ENCODE measurements around the gene RFX2.
A peak's percentile ranks its signal among the peaks of the same experiment; 100 is the strongest.
"Not testable (repeated sequence)": the region's sequence is repeated elsewhere in the genome, so short reads cannot be mapped to it uniquely, and the experiment has no call there.

Gene RFX2

DNA sequence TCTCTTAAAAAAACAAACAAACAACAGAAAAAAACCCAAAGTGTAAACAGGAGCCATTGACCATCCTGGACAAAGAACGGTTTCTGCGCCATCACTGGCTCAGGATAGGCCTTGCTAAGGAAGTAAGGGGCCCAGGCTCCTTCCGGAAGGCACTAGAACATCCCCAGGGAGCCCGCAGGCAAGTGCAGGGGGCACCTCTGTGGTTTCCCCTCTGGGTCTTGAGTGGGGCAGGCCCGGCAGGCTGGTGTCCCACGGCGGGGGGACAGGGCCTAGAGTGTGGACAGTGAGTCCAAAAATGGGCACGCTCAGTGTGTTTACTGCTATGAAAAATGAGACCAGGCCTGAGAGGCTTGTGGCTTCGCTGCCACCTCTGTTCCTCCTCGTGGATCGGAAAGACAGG is 117.5 kb downstream of the RFX2 start:
- DNase-seq, result no peak
- no peak overlapping the region for H3K27ac Mint-ChIP-seq
- no peak for ATAC-seq
- H3K9me3 Mint-ChIP-seq, result no peaks in the 10 kb centered on the region
- no peak overlapping the region for H3K4me3 Mint-ChIP-seq
- peaks cover 8% of the 10 kb centered on the region for H3K4me1 Mint-ChIP-seq
- no peaks in the 10 kb centered on the region for H3K27me3 Mint-ChIP-seq

DNA sequence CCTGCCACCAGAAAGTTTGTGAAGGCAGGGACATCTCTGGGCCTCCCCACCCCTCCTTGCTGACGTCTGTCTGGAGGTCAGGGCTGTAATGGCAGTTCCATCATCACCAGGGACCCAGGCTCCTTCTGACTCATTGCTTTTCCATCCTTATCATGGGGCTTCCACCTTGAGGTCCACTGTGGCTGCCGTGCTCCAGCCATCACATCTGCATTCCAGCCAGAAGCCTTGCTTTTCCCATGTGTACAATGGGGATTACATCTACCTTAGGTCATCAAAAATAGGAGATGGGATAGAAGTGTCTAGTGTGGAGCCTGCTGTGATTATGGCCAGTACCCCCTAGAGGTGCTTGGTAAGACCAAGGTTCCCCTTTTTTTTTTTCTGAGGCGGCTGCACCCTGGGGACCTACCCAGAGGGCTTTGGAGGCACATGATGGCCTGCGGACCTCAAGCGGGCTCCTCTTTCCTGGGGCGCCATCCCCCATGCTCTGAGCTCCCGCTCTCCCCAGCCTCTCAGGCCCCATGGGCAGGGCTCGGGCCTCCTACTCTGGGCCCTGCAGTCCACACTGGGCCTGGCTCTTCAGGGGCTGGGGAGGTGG is 119.0 kb downstream of the RFX2 start:
- DNase-seq, result no peak
- no peaks in the 10 kb centered on the region for H3K27me3 Mint-ChIP-seq
- no peak for ATAC-seq
- H3K27ac Mint-ChIP-seq, result no peak overlapping the region
- peaks cover 17% of the 10 kb centered on the region for H3K4me1 Mint-ChIP-seq
- no peak overlapping the region for H3K4me3 Mint-ChIP-seq
- no peaks in the 10 kb centered on the region for H3K9me3 Mint-ChIP-seq

DNA sequence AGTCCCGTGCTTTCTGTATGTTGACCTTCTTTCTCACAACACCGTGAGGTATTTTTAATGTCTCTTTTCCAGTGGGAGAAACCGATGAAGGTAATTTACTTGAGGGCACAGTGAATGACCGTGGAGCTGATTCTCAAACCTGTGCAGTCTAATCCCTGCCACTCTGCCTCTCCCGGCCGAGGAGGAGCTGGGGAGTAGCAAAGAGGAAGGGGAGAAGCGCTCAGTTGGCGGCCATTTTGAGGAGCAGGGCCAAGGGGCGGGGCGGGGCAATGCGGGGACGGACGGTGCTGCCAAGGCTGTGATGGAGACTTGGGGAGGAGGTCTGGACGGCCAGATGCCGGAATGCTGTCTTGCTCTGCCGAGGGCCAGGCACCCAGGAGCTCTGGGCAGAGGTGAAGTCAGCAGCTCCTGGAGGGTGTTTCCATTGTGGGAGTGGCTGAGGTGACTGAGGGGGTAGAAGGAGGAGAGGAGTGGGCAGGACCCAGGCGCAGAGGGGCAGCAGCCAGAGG is 120.0 kb downstream of the RFX2 start:
- ATAC-seq (peak; percentile 26), DNase-seq (no peak)
- no peaks in the 10 kb centered on the region for H3K27me3 Mint-ChIP-seq
- H3K27ac Mint-ChIP-seq, result no peak overlapping the region
- no peaks in the 10 kb centered on the region for H3K9me3 Mint-ChIP-seq
- peaks cover 19% of the 10 kb centered on the region for H3K4me1 Mint-ChIP-seq
- peak overlapping the region in 1 of 2 donors; percentile 46 for H3K4me3 Mint-ChIP-seq

DNA sequence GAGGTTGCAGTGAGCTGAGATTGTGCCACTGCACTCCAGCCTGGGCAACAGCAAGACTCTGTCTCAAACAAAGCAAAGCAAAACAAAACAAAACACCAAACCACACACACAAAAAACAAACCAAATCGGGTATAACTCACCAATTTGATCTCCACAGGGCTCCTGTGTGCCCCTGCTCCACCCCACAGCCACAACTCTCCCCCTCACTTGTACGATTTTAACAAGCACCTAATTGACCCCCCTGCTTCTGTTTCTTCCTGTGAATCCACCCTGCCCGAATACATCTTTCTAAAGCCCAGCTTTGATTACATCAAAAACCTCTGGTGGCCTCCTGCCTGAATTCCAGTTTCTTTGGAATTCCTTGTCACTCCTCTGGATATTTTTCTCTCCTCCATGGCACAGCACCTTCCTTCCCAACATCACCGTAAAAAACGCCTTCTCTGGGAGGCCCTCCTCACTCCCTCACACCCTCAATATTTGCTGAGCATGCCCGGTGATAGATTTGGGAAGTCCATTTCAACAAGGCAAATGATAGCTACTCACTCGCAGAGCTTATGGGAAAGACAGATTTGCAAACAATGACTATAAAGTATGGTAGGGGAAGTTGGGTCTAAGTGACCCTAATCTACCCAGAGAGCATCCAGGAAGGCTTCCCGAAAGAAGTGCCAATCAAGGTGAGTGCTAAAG is 120.8 kb downstream of the RFX2 start:
- Mint-ChIP-seq H3K27me3 (no peaks in the 10 kb centered on the region), H3K27ac (peak overlapping the region in 1 of 2 donors; percentile 6), H3K4me3 (no peak overlapping the region), H3K4me1 (peaks cover 27% of the 10 kb centered on the region), H3K9me3 (no peaks in the 10 kb centered on the region)
- DNase-seq, result no peak
- no peak for ATAC-seq

DNA sequence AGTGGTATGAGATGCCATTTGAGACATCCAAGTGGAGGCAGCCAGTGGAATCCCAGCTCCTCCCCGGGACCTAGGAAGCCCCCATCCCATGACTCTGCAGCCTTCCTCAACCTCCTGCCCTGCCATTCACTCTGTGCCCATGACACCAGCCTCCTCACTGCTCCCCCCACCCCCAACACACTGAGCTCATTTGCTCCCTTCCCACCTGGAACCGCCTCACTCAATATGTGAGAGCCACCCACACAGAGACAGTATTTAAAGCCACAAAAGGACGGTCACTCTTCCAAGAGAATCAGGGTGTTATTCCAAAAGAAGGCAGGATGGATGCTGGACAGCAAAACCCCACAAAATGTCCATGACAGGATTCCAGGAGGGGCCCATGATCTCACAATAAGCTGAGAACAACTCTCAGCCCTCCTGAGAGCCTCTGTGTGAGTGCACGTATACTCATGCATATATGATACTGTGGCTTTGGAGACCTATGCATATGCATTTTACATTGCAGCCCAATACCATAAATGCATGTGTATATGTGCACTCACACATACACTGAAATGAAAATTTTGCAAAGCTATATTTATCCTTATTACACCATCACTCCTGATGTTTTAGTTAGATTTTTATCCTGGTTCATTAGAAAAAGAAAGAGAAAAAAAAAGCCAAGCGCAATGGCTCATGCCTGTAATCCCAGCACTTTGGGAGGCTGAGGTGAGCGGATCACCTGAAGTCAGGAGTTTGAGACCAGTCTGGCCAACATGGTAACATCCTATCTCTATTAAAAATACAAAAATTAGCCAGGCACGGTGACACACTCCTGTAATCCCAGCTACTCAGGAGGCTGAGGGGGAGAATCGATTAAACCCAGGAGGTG is 121.5 kb downstream of the RFX2 start:
- H3K27ac Mint-ChIP-seq, result no peak overlapping the region
- DNase-seq, result no peak
- H3K9me3 Mint-ChIP-seq, result no peaks in the 10 kb centered on the region
- H3K27me3 Mint-ChIP-seq, result no peaks in the 10 kb centered on the region
- ATAC-seq, result peak; percentile 60
- peaks cover 35% of the 10 kb centered on the region for H3K4me1 Mint-ChIP-seq
- H3K4me3 Mint-ChIP-seq, result peak overlapping the region in 1 of 2 donors; percentile 13

DNA sequence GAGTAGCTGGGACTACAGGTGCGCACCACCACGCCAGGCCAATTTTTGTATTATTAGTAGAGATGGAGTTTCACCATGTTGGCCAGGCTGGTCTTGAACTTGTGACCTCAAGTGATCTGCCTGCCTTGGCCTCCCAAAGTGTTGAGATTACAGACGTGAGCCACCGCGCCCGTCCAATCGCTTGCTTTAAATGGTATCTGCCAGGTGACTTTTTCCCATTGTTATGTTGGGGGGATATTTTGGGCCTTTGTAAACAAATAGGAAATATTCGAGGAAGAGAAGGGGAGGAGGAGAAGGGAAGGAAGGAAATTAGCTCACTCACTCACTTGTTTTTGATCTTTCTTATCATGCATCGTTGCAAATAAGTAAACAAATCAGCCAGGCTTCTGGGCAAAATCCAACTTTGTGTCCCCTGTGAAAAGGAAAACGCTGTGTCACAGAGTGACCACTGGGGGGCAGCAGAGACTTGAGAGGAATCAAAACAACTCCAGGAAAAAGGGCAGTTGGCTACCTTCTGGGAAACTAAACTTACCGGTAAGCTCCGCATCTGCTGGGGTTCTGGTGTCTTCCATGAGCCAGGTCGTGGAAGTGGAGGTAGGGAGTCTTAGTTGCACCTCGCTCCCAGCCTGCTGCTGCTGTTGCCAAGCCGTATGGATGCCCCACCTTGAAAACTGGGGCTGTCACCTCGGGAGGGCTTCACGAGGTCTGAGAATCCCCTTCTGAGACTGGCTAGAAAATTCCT is 123.1 kb downstream of the RFX2 start:
- Mint-ChIP-seq H3K27ac (peak overlapping the region in 1 of 2 donors; percentile 89), H3K4me1 (peaks cover 46% of the 10 kb centered on the region), H3K27me3 (no peaks in the 10 kb centered on the region), H3K4me3 (peak overlapping the region; percentile 76 to 84), H3K9me3 (no peaks in the 10 kb centered on the region)
- ATAC-seq (no peak), DNase-seq (peak; percentile 59)

DNA sequence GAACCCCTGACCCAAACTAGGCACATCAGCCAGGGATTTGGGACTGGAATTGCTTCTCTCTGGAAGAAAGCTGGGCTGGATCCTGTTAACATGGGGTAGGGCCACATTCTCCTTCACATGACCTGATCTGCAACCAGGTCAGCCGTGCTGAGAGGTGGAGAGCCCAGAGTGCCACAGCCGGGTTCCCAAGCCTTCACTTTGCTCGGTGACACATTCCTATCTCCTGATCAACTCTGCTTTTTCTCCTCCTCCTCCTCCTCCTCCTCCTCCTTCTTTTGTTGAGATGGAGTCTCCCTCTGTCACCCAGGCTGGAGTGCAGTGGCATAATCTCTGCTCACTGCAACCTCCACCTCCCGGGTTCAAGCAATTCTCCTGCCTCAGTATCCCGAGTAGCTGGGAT is 124.5 kb downstream of the RFX2 start:
- not testable (repeated sequence) for ATAC-seq, H3K9me3 Mint-ChIP-seq, DNase-seq

DNA sequence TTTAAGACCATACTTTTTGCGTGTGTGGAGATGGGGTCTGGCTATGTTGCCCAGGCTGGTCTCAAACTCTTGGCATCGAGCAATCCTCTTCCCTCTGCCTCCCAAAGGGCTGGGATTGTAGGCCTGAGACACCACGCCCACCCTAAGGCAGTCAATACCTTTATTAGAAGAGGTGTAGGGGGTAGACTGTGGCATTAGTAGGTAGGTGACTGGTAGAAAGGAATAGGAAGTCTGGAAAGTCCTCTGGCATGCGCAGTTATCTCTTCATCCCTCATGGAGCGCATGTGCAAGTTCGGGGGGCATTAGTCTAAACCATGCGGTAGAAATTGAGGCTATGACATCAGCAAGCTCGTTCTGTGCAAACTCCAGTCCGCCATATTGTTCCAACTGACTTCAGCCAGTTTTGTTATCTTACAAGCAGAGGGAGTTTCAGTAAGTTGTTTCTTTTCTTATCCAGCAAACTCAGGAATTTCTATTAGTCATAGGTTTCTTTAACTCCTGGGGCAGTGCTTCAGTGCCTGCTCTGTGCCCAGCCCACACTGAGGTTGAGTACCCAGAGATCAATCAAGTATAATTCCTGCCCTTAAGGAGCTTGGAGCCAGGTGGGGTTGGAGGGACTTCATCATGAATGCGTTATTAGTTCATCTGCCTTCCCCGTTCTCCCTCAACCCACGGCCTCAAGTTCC is 125.1 kb downstream of the RFX2 start:
- Mint-ChIP-seq H3K27ac (no peak overlapping the region), H3K4me1 (peaks cover 54% of the 10 kb centered on the region), H3K4me3 (no peak overlapping the region), H3K9me3 (no peaks in the 10 kb centered on the region), H3K27me3 (no peaks in the 10 kb centered on the region)
- DNase-seq (no peak), ATAC-seq (no peak)

More for the DNA sequence above, 124.5 kb downstream of the RFX2 start:
- H3K4me1 Mint-ChIP-seq, result peaks cover 53% of the 10 kb centered on the region
- H3K27ac Mint-ChIP-seq, H3K4me3 Mint-ChIP-seq, H3K27me3 Mint-ChIP-seq: not testable (repeated sequence)

DNA sequence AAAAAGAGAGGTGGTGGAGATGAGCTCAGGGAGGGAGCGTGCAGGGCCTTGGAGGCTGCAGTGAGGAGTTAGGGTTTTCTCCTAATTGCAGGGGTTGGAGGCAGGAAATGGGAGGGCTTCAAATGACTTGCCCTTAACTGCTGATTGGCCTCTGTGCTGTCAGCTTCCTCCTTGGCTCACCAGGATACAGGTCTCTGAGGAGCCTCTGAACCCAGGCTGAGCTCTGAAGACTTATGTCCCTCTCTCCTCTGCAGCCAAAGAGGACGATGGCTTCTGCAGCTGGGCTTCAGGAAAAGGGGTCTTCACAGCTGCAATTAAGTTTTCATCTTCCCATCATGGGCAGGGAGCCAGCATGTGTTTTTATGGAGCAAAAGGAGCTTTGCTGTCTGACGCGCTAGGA is 125.7 kb downstream of the RFX2 start:
- no peak for ATAC-seq
- no peak overlapping the region for H3K27ac Mint-ChIP-seq
- no peaks in the 10 kb centered on the region for H3K27me3 Mint-ChIP-seq
- DNase-seq, result no peak
- no peak overlapping the region for H3K4me3 Mint-ChIP-seq
- H3K9me3 Mint-ChIP-seq, result no peaks in the 10 kb centered on the region
- H3K4me1 Mint-ChIP-seq, result peaks cover 61% of the 10 kb centered on the region

DNA sequence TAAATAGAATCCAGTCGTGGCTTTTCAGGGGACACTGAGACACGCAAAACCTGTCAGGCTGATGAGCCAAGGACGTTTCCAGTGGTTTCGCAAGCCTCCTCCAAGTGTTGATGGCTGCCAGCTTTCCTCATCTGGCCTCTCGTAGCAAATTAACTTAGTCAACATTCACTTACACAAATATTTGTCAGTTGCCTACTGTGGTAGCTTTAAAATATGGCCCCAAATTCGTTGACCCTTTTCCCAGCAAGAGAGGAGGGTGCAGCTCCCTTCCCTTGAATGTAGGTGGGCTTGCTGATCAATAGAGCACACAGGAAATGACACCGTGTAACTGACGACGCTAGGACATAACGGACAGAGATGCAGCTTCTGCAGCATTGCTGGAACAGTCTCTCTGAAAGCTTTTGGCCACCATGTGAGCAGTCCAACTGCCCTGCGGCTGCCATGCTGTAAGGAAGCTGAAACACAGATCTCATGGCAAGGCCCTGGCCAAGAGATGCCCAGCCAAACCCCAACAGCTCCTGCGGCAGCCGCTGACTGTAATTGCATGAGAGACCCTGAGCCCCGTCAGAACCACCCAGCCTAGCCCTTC is 126.8 kb downstream of the RFX2 start:
- Mint-ChIP-seq H3K4me3 (no peak overlapping the region), H3K27me3 (no peaks in the 10 kb centered on the region), H3K27ac (peak overlapping the region in 1 of 2 donors; percentile 31), H3K4me1 (peaks cover 67% of the 10 kb centered on the region), H3K9me3 (no peaks in the 10 kb centered on the region)
- ATAC-seq (no peak), DNase-seq (no peak)

DNA sequence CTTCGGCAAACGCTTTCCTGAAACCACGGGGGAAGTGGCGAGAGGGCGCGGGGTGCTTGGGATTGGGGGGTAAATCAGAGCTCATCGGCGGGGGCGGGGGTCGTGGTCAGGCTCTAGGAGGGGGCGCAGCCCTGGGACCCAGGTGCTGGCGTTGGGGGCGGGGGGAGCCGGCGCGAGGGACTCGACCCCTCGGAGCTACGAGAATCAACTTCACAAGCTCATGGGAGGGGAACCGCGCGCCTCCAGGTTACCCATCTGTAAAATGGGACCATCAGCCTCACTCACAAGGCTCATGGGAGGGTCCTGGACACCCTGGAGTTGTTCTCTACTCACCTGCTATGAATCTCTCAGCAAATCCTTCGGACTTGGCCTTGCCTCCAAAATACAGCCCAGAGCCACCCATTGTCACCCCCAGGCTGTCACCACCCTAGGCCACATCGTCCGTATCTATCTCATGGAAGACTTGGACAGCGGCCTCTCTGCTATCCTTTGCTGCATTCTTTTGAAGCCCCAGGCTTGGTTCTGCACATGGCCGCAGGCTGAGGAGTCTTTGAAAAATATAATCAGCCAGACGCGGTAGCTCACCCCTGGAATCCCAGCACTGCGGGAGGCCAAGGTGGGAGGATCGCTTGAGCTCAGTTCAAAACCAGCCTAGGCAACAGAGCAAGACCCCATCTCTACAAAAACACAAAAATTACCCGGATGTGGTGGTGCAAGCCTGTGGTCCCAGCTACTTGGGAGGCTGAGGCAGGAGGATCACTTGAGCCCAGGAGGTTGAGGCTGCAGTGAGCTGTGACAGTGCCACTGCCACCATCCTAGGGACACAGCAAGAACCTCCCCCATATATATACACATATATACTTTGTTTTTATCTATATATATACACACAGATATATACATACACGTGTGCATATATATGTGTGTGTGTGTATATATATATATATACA is 131.4 kb downstream of the RFX2 start:
- Mint-ChIP-seq H3K27ac (peak overlapping the region; percentile 93 to 98), H3K4me1 (peaks cover 77% of the 10 kb centered on the region), H3K27me3 (no peaks in the 10 kb centered on the region), H3K4me3 (peak overlapping the region; percentile 100), H3K9me3 (no peaks in the 10 kb centered on the region)
- ATAC-seq (no peak), DNase-seq (no peak)

DNA sequence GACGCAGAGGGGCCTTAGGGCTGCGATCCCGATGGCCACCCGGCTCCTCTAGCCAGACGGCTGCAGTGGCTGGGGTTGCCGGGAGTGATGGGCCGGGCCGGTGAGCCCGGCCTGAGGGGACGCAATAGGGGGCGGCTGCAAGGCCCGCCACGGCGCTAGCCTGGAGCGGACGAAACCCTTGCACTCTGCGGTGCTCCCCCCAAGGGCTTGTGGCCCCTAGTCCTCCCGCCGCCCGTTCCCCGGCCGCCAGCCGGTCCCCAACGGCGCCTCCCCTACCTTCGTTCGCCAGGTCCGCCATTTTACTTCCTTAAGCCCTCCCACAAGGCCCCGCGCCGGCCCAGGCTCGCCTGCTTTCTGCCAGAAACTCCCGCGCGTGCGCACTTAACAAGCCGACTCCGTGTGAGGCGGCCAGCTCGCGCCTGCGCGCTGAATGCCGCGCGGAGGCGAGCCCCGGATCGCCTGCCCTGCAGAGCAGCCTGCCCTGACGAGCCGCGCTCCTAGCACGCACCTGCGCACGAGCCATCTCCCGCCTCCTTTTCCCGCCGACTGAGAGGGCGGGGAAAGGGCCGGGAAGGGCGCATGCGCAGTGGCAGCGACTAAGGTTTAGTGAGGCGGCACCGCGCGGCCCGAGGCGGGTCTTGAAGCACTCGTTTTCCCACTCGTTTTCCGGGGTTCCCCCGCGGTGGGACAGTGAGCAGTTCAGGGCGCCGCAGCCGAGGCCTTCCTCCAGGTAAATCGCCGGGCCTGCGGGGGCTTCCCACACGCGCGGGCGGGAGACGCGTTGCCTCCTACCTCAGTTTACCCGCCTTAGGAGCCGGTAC is 132.3 kb downstream of the RFX2 start, which contains the start of gene RANBP3:
Gene RANBP3, minus strand, starts transcription at position 356 of the 821 bp plus-strand sequence. Its CDS starts 58 bp downstream, at position 298.
- peak; percentile 99 to 100 for DNase-seq
- peaks cover 76% of the 10 kb centered on the region for H3K4me1 Mint-ChIP-seq

More for the DNA sequence above, 132.3 kb downstream of the RFX2 start, which contains the start of gene RANBP3:
- peak; percentile 93 for ATAC-seq
- Mint-ChIP-seq H3K27me3 (no peaks in the 10 kb centered on the region), H3K4me3 (peak within 1 kb of the TSS; percentile 100), H3K27ac (peak within 1 kb of the TSS; percentile 98), H3K9me3 (no peaks in the 10 kb centered on the region)

Measured in stimulated activated naive CD8-positive, alpha-beta T cell treated with anti-CD3 and anti-CD28 coated beads, Interleukin-15, amount 100 ng/mL, for 72 hours (primary cell).